Activated CD4-positive, alpha-beta T cell treated with anti-CD3 and anti-CD28 coated beads, Interleukin-2, amount 10 ng/mL, durations not matched to agents 7 days and 5 days (primary cell): ENCODE results near the gene GPR137B. TPM values are rescaled to one million over a fixed set of nuclear protein-coding genes. Genes with fewer than 3 reads are reported as not detected.
"Not testable (repeated sequence)": the region's sequence is repeated elsewhere in the genome, so short reads cannot be mapped to it uniquely, and the experiment has no call there.

Experiments used
- CTCF ChIA-PET: fragments of 350-600 bp; sonication (Branson Sonifier 250); formaldehyde crosslinking; loops from one replicate; lab custom pipeline; 2021; ENCODE audit warnings: antibody characterized with exemption; lab: Charles Lee
- POLR2A ChIA-PET: fragments of 350-600 bp; sonication (Branson Sonifier 250); formaldehyde crosslinking; loops from one replicate; lab custom pipeline; 2021; ENCODE audit warnings: antibody characterized with exemption; lab: Charles Lee
- DNase-seq: peaks from one replicate; pipeline ENCODE4 v3.0.0-alpha.2; 2020
- H3K27ac Mint-ChIP-seq: one replicate; pipeline ENCODE4 v1.8.0; 2021; ENCODE audit warnings: mild to moderate bottlenecking, moderate library complexity, mixed read lengths
- H3K27me3 Mint-ChIP-seq: one replicate; pipeline ENCODE4 v1.8.0; 2021; ENCODE audit warnings: mixed read lengths
- H3K36me3 Mint-ChIP-seq: one replicate; pipeline ENCODE4 v1.8.0; 2021; ENCODE audit warnings: low read depth, mixed read lengths
- H3K4me1 Mint-ChIP-seq: one replicate; pipeline ENCODE4 v1.8.0; 2021; ENCODE audit warnings: mixed read lengths
- H3K4me3 Mint-ChIP-seq: one replicate; pipeline ENCODE4 v1.8.0; 2021; ENCODE audit warnings: mild to moderate bottlenecking, moderate library complexity, mixed read lengths
- H3K9me3 Mint-ChIP-seq: one replicate; pipeline ENCODE4 v1.8.0; 2021; ENCODE audit warnings: mixed read lengths
- total RNA-seq, 2 experiments: library from RNA; stranded (reverse); gene quantifications; one replicate each; pipeline ENCODE4 v1.2.3, GENCODE V29; 2021

Gene GPR137B
- total RNA-seq: 1 to 10 TPM; 5.0 to 5.8 TPM

- POLR2A ChIA-PET: interaction anchor here (0.7 kb wide), 1 partner anchor 14 kb away, joined by 3 read pairs; no protein-coding TSS in a partner anchor
- peaks cover 40% of the 10 kb centered on the region for H3K27me3 Mint-ChIP-seq
- peak within 1 kb of the TSS; percentile 91 for H3K27ac Mint-ChIP-seq
- peaks cover 5% of the 10 kb centered on the region for H3K36me3 Mint-ChIP-seq
- H3K4me3 Mint-ChIP-seq: peak within 1 kb of the TSS; percentile 93
- peak; percentile 65 for DNase-seq
- CTCF ChIA-PET: no interaction called here
- peaks cover 27% of the 10 kb centered on the region for H3K4me1 Mint-ChIP-seq
- no peaks in the 10 kb centered on the region for H3K9me3 Mint-ChIP-seq
Observed at GRCh38 chr1:236142253-236143103, at the start of gene GPR137B. GPR137B (plus strand) TSS chr1:236142539; CDS start chr1:236142623, 84 bp downstream.

- no peak overlapping the region for H3K27ac Mint-ChIP-seq
- peaks cover 10% of the 10 kb centered on the region for H3K9me3 Mint-ChIP-seq
- H3K36me3 Mint-ChIP-seq: no peaks in the 10 kb centered on the region
- no peak overlapping the region for H3K4me3 Mint-ChIP-seq
- H3K27me3 Mint-ChIP-seq: peaks cover 2% of the 10 kb centered on the region
- DNase-seq: no peak
- H3K4me1 Mint-ChIP-seq: peaks cover 2% of the 10 kb centered on the region
- CTCF ChIA-PET: interaction anchor here (0.6 to 1.5 kb wide), 3 partner anchors 16 to 397 kb away, joined by 3 to 6 read pairs (median 4); no protein-coding TSS in a partner anchor
- POLR2A ChIA-PET: no interaction called here
Observed at GRCh38 chr1:236092899-236093298, 49.4 kb upstream of the GPR137B start.

GRCh38 chr1:236095705-236096520 lies 46.4 kb upstream of the GPR137B start:
- DNase-seq: no peak
- Mint-ChIP-seq H3K27me3 (peaks cover 2% of the 10 kb centered on the region), H3K4me1 (no peaks in the 10 kb centered on the region), H3K27ac (no peak overlapping the region), H3K4me3 (no peak overlapping the region), H3K9me3 (peaks cover 10% of the 10 kb centered on the region), H3K36me3 (no peaks in the 10 kb centered on the region)
- ChIA-PET POLR2A (no interaction called here), CTCF (interaction anchor here (0.7 kb wide), 1 partner anchor 371 kb away, joined by 3 read pairs; no protein-coding TSS in a partner anchor)

- H3K36me3 Mint-ChIP-seq, H3K27ac Mint-ChIP-seq, H3K9me3 Mint-ChIP-seq, H3K4me1 Mint-ChIP-seq, H3K27me3 Mint-ChIP-seq, POLR2A ChIA-PET: not testable (repeated sequence)
- H3K4me3 Mint-ChIP-seq: peak overlapping the region; percentile 9
- CTCF ChIA-PET: interaction anchor here (0.6 kb wide), 1 partner anchor 8 kb away, joined by 5 read pairs; no protein-coding TSS in a partner anchor
- peak; percentile 77 for DNase-seq
Observed at GRCh38 chr1:236096660-236097482, 45.5 kb upstream of the GPR137B start.

GRCh38 chr1:236098267-236098666 lies 44.1 kb upstream of the GPR137B start:
- DNase-seq: no peak
- H3K4me3 Mint-ChIP-seq: no peak overlapping the region
- H3K27ac Mint-ChIP-seq: no peak overlapping the region
- peaks cover 10% of the 10 kb centered on the region for H3K9me3 Mint-ChIP-seq
- no peaks in the 10 kb centered on the region for H3K27me3 Mint-ChIP-seq
- CTCF ChIA-PET: no interaction called here
- POLR2A ChIA-PET: no interaction called here
- no peaks in the 10 kb centered on the region for H3K36me3 Mint-ChIP-seq
- no peaks in the 10 kb centered on the region for H3K4me1 Mint-ChIP-seq

- H3K4me1 Mint-ChIP-seq: peaks cover 2% of the 10 kb centered on the region
- no peak overlapping the region for H3K27ac Mint-ChIP-seq
- DNase-seq: no peak
- peaks cover 2% of the 10 kb centered on the region for H3K27me3 Mint-ChIP-seq
- H3K36me3 Mint-ChIP-seq: no peaks in the 10 kb centered on the region
- peaks cover 10% of the 10 kb centered on the region for H3K9me3 Mint-ChIP-seq
- POLR2A ChIA-PET: no interaction called here
- CTCF ChIA-PET: interaction anchor here (0.7 kb wide), 1 partner anchor 351 kb away, joined by 3 read pairs; no protein-coding TSS in a partner anchor
- no peak overlapping the region for H3K4me3 Mint-ChIP-seq
Observed at GRCh38 chr1:236099355-236099974, 42.9 kb upstream of the GPR137B start.

- Mint-ChIP-seq H3K27me3 (peaks cover 2% of the 10 kb centered on the region), H3K27ac (no peak overlapping the region), H3K4me3 (no peak overlapping the region), H3K4me1 (peaks cover 2% of the 10 kb centered on the region), H3K9me3 (peaks cover 7% of the 10 kb centered on the region), H3K36me3 (no peaks in the 10 kb centered on the region)
- no peak for DNase-seq
- CTCF ChIA-PET: no interaction called here
- POLR2A ChIA-PET: no interaction called here
Observed at GRCh38 chr1:236100799-236101198, 41.5 kb upstream of the GPR137B start.

GRCh38 chr1:236101233-236102200 lies 40.8 kb upstream of the GPR137B start:
- Mint-ChIP-seq H3K4me1 (peaks cover 2% of the 10 kb centered on the region), H3K9me3 (peaks cover 4% of the 10 kb centered on the region), H3K4me3 (no peak overlapping the region), H3K27me3 (peaks cover 2% of the 10 kb centered on the region), H3K36me3 (no peaks in the 10 kb centered on the region), H3K27ac (no peak overlapping the region)
- ChIA-PET CTCF (no interaction called here), POLR2A (no interaction called here)
- no peak for DNase-seq

- POLR2A ChIA-PET: no interaction called here
Observed at GRCh38 chr1:236102611-236103010, 39.7 kb upstream of the GPR137B start.

GRCh38 chr1:236103059-236103458 lies 39.3 kb upstream of the GPR137B start:
- CTCF ChIA-PET: no interaction called here

More at GRCh38 chr1:236102611-236103010, 39.7 kb upstream of the GPR137B start:
- no peaks in the 10 kb centered on the region for H3K9me3 Mint-ChIP-seq
- H3K27ac Mint-ChIP-seq: no peak overlapping the region
- no peaks in the 10 kb centered on the region for H3K36me3 Mint-ChIP-seq
- peaks cover 2% of the 10 kb centered on the region for H3K27me3 Mint-ChIP-seq
- peaks cover 8% of the 10 kb centered on the region for H3K4me1 Mint-ChIP-seq
- no peak overlapping the region for H3K4me3 Mint-ChIP-seq
- CTCF ChIA-PET: no interaction called here
- DNase-seq: no peak

GRCh38 chr1:236103646-236104218 lies 38.6 kb upstream of the GPR137B start:
- peaks cover 2% of the 10 kb centered on the region for H3K27me3 Mint-ChIP-seq
- DNase-seq: peak; percentile 72
- no peaks in the 10 kb centered on the region for H3K36me3 Mint-ChIP-seq
- H3K27ac Mint-ChIP-seq: no peak overlapping the region
- no peaks in the 10 kb centered on the region for H3K9me3 Mint-ChIP-seq
- POLR2A ChIA-PET: no interaction called here
- no peak overlapping the region for H3K4me3 Mint-ChIP-seq
- CTCF ChIA-PET: interaction anchor here (0.6 to 1.1 kb wide), 4 partner anchors 120 to 404 kb away, joined by 3 to 4 read pairs (median 3); no protein-coding TSS in a partner anchor
- peaks cover 8% of the 10 kb centered on the region for H3K4me1 Mint-ChIP-seq

More at GRCh38 chr1:236103059-236103458, 39.3 kb upstream of the GPR137B start:
- Mint-ChIP-seq H3K27me3 (peaks cover 2% of the 10 kb centered on the region), H3K27ac (no peak overlapping the region), H3K4me1 (peaks cover 8% of the 10 kb centered on the region), H3K36me3 (no peaks in the 10 kb centered on the region), H3K4me3 (no peak overlapping the region), H3K9me3 (no peaks in the 10 kb centered on the region)
- DNase-seq: no peak
- POLR2A ChIA-PET: no interaction called here
